Limb (tissue), 2 donors: ENCODE results near the gene FIZ1.

ENCODE experiments used
- DNase-seq, 2 donors: peaks; one replicate each; pipeline ENCODE4 v3.0.0-alpha.2; 2016; ENCODE audit errors: extremely low spot score in 2 of 2

The FIZ1 gene

DNA sequence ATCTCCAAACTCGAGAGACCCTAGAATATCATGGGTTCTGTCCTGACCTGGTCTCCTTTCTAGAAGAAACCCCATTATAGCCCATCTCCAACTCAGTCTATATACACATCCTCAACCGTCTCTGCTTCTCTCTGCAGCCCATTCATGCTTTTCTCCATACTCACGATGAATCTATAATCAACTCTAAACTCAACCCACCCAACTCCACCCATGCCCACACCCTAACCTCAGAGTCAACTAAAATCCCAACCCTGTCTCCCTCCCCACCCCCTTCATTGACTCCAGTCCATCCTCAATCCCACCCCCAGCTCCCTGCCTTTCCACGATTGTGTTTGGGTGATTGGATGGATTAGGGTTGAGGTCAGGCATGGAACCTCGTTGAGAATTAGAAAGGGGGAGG, 55.8 kb downstream of the FIZ1 start:
- DNase-seq, result no peak

DNA sequence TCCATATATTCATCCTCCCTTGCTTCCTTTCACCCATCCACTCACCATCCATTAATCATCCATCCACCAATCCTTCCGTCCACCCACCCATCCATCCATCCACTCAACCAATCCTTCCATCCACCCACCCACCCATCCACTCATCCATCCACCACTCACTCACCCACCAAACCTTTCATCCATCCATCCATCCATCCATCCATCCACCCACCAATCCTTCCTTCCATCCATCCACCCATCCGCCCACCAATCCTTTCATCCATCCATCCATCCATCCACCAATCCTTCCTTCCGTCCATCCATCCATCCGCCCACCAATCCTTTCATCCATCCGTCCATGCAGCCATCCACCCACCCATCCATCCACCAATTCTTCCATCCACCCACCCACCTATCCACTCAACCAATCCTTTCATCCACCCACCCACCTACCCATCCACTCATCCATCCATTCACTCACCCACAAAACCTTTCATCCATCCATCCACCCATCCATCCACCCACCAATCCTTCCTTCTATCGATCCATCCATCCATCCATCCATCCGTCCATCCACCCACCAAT, 56.9 kb downstream of the FIZ1 start:
- no peak for DNase-seq
